Posterior cingulate gyrus (tissue), 11 donors: ENCODE results near the gene CCDC188.
"Not testable (repeated sequence)": the region's sequence is repeated elsewhere in the genome, so short reads cannot be mapped to it uniquely, and the experiment has no call there.

ENCODE experiments used
- DNase-seq, 10 donors: peaks; one replicate each; pipeline versions ENCODE4 v3.0.0 to v3.0.0-alpha.2; 2020 to 2021; ENCODE audit warnings: mixed read lengths in 3 of 10
- intact Hi-C: fragments of 100-400 bp; cut with DNase I; formaldehyde crosslinking; loops from one replicate; pipeline ENCODE4 v1.15.1; 2023

Gene CCDC188

DNA sequence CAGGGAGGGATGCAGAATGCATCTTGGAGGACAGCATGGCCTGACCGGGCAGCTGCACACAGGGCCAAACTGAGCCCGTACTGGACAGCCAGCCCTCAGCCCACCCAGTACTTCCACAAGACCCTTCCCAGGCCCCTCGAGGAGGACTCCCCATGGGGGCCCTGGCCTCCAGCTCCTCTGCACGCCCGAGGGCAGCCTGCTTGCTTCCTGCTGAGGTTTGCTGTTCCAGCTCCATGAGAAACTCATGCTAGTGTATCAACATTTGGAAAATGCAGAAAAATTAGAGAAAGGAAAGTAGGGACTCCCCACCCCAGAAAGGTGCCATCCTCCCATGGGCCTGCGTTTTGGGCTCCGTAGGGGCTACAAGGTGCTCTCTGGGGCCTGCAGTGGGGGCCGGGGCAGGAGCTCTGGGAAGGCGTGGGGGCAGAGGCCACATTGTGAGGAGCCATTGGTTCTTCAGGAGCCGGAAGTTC is 21.3 kb upstream of the CCDC188 start:
- intact Hi-C loops, result no loop called here
- no peak for DNase-seq

DNA sequence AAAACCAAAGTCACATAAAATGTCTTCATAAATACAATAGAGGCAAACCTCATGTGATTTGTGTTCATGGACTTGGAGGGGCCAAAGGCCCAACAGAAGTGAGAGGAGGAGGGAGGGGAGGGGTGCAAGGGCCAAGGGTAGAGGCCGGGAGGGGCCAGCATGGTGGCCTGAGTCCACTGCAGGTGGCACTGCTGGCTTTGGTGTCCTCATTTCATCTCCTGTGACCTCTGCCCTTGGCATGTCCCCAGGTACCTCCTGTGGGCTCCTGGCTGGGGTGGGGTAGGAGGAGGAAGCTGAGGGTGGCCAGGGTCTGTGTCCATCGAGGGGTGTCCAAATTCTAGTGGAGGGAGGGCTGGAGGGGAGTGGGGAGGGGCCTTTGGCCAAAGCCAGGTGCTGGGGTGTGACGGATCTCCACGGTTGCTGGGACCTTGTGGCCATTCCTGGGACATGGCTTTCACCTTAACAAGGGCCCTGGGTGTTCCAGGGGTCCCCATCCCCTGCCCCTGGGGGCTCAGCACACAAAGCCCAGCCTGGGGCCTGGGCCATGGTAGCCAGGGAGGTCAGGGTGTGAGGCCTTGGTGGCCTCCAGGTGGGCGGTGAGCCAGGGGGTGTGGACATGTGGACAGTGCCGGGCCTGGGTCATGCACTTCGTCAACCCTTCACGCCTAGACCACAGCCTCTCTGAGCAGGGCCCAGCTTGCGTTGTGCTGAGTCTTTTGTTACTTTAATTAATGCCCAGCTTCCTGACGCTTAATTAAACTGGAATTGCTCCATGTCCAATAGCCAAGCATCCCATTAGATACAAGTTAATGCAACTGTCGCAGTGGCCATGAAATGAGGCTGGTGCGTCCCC is 20.7 kb upstream of the CCDC188 start:
- intact Hi-C loops, result no loop called here
- DNase-seq, result no peak

DNA sequence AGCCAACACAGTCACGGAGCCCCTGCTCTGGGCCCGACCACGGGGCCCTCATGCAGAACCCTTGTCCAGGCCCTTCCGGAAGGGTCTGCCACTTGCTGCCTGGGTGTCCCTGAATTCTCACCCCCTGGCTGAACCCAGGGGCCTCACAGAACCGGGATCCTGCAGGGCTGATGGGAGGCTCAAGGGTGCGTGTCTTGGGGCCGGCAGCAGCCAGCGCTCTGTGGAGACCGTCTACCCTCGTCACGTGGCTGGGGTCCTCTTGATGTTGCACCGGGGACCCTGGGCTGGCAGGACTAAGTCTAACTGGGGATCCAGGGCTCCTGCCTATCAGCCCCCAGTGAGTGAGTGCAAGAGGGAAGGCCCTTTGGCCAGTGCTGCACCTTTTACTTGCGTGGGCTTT is 19.3 kb upstream of the CCDC188 start:
- intact Hi-C loops, result no loop called here
- no peak for DNase-seq

DNA sequence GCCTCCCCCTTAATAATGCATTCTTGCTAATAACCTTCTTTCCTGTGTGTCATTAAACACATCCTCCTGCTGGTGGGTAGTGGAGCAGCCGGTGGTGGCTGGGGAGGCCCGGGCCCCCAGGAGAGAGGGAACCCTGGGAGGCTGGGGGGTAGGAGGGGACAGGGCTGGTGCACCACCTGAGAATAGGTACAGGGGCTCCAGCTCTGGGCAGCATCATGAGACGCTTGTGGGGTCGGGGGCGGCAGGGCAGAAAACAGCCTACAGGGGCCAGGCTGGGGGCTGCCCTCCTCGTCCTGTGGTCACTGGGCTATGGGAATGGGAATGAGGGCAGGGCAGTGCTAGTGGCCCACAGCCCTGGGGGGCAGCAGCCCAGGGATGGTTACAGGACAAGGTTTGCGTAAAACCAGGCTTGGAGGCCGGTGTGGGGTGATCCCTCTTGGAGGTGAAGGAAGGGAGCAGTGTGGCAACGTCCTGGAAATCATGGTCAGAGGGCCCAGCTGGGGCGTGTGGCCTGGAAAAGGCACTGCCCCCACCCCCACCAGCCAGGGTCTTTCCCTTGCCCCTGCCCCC is 18.5 kb upstream of the CCDC188 start:
- intact Hi-C loops, result no loop called here
- no peak for DNase-seq

DNA sequence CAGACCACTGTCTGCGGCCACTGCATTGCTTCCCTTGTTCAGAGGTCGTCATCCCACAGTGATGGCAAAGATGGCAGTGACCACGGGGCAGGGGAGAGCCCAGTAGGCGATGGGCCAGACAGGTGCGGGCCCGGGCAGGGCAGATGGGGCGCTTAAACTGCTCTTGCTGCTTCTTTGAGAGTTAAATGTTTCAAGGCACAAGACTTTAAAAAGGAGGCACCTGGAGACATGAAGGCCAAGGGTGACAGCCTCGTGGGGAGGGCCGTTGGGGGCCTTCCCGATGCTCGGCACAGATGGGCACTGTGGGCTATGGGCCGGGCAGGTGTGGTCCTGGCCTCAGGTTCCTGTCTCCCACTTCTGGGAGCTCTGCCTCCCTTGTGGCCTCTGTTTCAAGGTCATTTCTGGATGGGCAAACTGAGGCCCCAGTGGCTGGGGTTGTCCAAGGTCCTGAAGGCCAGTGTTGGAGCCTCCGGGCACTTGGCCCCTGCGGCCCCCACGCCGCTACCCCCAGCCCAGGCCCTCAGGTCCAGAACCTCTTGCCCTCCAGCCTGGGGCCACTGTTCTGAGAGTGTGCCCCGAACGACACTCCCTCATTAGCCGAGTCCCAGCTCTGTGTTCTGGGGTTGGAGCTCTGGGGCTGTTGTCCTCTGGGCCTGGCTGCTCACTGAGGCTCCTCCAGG is 16.9 kb upstream of the CCDC188 start:
- no peak for DNase-seq
- intact Hi-C loops, result no loop called here

DNA sequence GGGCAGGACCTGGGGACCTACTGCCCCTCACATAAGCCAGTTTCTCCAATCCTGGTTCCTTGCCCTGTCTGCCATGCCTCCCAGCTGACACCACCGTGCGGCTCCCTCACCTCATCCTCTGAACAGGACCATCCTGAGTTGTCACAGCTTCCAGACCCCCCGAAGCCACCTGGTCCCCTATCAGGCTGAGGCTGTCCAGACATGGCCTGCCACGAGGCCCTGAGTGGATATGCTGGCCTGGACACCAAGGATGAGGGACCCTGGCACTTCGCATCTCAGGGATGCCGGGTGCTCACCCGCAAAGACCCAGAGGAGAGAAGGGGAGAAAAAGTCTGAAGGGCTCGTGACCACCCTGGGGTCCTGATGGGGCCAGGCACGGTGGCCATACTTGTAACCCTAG is 15.8 kb upstream of the CCDC188 start:
- intact Hi-C loops, result no loop called here
- no peak for DNase-seq

DNA sequence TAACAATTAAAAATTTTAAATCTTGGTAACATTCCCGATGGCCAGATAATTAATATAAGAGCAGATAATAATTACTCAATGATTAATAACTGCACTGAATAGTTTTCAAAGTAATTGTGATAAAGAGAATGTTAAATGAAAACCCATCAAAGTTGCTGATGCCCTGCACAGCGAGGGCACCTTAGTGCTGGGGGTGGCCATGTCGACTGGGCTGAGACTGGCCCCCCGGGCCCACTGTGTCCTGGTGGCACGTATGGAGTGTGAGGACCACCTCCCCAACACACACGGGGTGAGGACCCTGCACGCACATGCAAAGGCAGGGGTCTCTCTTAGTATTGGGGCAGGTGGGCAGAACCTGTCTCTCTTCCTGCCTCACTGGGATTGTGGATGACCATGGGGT is 15.1 kb upstream of the CCDC188 start:
- intact Hi-C loops, result no loop called here
- DNase-seq, result no peak

DNA sequence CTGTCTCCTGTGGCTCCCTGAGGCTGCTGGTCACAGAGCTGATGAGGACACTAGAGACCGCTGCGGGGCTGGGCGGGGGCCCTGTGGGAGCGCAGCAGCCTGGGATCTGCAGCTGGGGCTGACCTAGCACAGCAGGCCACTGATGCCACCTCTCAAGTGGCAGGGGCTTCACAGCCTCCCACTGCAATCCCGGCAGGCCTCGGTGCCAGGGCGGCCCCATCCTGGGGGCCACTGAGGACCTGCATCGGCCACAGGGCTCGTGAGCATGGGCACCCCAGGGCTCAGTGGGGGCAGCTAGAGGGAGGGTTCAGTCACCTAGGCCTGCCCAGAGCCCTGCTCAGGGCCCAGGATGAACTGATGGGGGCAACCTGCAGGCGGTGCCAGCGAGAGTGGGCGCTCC is 14.6 kb upstream of the CCDC188 start:
- intact Hi-C loops, result no loop called here
- no peak for DNase-seq

DNA sequence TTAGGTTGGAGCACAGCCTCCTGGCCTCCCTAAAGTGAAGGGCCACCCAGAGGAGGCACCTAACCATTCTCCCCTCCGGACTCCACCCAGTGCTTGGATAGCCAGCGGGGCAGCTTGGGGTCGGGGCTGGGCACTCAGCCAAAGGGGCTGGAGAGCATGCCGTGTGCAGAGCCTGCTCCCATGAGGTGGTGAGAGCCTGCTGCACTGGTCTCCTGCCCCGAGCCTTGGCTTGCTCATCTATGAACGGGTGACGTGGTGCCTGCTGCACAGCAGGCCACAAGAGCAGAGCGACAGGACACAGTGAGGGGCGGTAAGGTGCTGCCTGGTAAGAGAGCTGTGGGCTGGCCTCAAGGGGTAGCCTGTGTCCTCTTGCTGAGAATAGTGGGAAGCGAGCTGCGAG is 14.0 kb upstream of the CCDC188 start:
- intact Hi-C loops, result no loop called here
- no peak for DNase-seq

DNA sequence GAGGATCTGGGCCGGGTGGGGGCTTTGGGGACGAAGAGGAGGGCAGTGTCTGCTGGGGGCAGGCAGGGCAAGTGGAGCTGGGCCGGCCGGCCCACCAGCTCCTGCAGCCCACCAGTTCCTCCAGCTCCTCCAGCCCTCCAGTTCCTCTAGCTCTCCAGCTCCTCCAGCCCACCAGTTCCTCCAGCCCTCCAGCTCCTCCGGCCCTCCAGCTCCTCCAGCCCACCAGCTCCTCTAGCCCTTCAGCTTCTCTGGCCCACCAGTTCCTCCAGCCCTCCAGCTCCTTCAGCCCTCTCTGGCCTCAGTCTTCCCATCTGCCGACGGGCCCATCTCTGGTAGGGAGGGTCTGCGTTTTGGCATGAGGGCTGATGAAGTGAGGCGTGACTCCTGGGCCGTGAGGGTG is 9.2 kb upstream of the CCDC188 start:
- intact Hi-C loops, result no loop called here
- DNase-seq, result no peak

DNA sequence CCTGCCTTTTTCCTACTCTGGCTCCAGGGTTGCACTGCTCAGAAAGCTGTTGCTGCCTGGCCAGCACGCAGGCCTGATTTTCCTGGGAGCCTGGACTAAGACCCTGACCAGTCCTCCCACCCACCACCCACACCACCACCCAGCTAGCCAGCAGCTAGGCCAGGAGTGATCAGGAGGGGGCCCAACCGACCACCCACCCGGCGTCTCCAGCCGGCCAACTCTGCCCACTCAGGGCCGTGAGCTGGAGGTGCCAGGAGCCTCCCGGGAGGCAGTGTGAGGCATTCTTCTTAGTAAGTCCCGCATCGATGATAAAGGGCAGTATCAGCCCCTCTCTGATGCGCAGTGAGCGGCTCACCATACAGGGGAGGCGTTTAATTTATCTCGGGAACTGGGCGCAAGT is 8.7 kb upstream of the CCDC188 start:
- intact Hi-C loops, DNase-seq: not testable (repeated sequence)

DNA sequence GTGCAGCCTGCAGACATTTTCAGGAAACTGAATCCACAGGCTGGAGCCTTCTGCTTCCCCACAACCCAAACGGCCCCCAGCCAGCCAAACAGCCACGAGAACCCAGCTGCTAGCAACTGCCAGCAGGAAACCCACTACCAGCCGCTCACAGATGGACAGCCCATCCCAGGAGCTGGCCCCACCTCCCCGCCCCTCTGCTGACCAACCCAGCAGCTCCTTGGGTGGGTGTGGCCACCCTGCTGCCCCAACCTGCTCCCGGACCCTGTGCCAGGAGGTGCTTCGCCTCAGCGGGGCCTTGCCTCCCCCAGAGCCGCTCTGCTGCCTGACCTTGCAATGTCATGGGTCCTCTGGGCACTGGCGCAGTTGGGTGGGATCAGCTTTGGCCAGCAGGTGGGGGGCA is 8.2 kb upstream of the CCDC188 start:
- intact Hi-C loops, result no loop called here
- no peak for DNase-seq

DNA sequence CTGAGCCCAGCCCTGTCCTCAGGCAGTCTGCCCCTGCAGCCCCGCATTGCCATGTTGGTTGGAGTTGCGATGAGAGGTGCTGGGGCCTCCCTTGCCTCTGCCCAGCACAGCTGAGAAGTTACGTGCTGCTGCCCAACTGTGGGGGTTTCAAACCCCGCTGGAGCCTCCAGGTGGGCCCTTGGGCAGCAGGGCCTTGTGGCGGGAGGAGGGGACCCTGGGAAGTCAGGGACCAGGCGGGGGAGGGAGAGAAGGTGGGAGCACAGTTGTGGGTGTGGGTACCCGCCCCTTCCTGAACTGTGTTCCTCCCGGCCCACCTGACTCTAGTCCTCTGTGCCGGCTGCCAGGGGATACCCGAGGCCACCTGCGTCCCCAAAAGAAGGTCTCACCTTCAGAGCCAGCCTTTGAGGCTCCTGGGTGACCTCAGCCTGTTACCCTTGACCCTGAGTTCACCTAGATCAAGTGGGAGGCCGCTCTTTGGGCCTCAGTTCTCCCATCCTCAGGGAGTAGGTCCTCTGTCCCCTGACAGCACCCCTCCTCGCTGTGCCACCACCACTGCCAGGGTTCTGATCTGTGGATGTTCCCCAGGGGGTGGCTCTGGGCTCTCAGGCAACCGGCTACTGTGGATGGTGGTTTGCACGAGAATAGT is 7.7 kb upstream of the CCDC188 start:
- DNase-seq, result no peak
- intact Hi-C loops, result no loop called here

DNA sequence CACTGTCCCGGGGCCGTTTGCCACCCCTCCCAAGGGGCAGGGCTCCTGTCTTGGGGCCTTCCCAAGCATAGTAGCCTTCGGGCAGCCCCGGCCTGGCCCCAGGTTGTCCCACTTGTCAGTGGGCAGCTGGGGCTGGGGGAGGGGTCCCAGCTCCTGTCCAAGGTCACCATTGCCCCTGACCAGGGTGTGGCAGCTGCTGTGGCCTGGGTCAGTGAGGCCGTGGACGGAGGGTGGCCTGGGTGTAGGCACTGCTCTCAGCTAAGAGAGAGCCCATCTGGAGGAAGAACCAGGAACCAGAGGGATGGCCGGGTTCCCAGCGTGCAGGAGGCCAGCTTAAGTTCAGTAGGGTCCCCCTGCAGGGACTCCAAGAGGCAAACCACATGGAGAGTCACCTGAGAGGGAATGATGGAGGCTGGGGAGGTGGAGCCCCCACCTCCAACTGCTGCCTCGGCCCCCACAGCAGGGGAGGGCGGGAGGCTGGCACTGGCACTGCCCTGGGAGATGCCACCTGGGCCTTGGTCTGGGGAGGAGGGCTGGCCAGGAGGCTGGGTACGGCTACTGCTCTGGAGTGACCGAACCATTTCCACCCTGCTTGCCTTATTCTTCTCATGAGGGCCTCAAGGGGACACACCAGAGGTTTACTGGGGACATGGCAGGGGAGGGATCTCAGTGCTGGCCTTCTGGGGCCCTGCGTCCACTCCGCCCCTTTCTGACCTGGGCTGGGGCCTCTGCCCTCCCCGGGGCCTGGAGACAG is 6.8 kb upstream of the CCDC188 start:
- DNase-seq, result no peak

DNA sequence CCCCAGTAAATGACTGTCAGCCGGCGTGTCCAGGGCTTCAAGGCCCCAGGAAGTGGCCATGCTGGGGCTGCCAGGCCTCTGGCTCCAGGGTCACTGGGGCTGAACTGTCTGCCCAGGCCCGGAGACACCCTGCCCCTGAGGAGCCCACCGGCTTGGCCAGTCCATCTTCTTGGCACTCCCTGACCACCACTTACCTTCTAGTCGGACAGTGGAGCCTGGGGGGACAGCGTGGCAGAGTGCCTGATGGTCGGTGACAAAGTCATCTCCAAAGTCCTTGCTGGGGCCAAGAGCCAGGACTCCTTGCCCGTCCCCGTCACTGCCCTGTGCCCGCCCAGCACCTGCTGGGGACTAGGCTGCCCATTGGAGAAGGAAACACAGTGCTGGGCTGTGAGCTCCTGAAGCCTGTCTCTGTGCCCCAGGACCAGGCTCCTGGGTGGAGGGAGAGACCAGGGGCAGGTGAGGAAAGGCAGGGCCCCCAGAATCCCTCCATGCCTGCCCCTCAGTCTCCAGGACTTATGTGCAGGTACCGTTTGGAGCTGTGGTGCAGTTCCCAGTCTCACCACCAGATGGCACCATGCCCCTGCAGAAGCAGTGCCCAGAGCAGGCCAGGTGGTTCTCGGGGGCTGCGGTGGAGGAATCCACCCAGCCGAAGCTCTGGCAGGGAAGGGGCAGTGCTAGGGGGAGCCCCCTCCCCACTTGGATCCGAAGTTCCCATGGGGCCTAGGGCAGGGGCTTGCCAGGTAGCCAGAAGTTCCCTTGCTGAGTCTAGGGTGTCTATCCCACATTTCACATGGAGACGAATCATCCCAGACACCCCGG is 6.0 kb upstream of the CCDC188 start:
- DNase-seq, result peak; percentile 78 to 99 (median 94)
- intact Hi-C loops, result loop anchor here (1.0 to 2.0 kb wide), 2 partner anchors 112 to 128 kb away; partner anchors contain the start of gene RTN4R

More for the DNA sequence above, 6.8 kb upstream of the CCDC188 start:
- intact Hi-C loops, result loop anchor here (1.0 to 2.0 kb wide), 2 partner anchors 111 to 128 kb away; partner anchors contain the start of gene RTN4R

DNA sequence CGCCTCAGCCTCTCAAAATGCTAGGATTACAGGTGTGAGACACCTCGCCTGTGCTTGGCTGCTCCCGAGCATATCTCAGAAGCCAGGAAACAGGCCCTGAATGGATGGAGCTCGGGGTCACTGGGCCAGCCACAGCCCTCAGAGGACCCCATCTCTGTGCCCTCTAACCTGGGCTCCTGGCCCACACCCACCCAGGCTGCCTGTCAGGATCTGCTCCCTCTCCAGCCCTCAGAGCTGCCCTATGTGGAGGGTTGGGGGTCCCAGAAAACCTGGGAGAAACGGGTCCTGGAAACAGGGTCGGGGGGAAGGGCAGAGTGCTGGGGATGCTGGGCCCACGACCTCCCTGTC is 5.2 kb upstream of the CCDC188 start:
- no peak for DNase-seq
- intact Hi-C loops, result loop anchor here (2.0 kb wide), 1 partner anchor 113 kb away; the partner anchor contains the start of gene RTN4R

DNA sequence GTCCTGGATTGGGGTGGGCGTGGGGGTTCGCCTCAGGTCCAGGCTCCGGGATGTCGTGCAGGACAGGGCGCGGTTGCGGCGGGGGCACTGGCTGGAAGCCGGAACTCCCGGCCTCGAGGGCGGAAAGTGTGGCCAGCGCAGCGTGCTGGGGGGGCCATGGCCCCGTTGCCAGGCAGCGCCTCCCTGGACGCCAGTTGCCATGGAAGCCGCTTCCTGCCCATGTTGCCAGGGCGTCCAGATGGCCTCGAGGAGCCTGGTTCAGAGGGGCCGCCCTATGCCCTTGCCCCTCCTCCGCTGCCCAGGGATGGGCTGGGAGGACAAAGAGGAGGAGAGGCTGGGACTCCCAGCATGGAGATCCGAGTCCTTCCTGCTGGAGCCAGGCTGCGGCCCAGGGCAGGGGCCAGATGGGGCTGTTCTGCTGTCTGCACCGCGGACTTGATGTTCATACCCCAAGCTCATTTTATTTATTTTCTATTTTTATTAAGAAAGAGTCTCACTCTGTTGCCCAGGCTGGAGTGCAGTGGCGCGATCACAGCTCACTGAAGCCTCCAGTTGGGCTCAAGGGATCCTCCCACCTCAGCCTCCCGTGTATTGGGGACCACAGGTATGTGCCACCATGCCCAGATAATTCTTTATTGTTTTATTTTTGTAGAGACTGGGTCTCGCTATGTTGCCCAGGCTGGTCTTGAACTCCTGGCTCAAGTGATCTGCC is 4.6 kb upstream of the CCDC188 start:
- peak; percentile 50 to 96 (median 74) for DNase-seq
- intact Hi-C loops, result loop anchor here (2.0 kb wide), 1 partner anchor 113 kb away; the partner anchor contains the start of gene RTN4R

DNA sequence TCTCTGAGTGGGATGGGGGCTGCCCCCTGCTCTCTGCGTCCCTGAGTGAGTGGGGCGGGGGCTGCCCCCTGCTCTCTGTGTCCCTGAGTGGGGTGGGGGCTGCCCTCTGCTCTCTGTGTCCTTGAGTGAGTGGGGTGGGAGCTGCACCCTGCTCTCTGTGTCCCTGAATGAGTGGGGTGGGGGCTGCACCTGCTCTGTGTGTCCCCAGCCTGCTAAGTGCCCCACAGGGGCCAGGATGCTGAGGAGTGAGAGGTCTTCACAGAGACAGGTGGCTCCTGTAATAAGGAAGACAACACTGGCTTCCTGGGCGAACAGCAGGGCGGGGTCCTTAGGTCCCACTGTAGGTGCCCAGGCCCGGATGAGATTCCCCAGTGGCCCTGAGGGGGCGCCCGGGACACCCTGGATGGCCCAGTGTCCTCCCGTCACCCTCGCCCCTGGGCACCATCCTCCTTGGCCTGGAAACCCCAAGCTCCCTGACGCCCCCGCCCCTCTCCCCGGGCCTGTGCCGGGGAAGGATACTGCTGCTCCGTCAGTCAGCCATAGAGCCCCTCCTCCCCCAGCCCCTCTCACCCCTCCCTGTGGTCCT is 3.8 kb upstream of the CCDC188 start:
- intact Hi-C loops, result no loop called here
- no peak for DNase-seq
